ENCODE results near the gene RHBDD1.
"Not testable (repeated sequence)": the region's sequence is repeated elsewhere in the genome, so short reads cannot be mapped to it uniquely, and the experiment has no call there.

DNA sequence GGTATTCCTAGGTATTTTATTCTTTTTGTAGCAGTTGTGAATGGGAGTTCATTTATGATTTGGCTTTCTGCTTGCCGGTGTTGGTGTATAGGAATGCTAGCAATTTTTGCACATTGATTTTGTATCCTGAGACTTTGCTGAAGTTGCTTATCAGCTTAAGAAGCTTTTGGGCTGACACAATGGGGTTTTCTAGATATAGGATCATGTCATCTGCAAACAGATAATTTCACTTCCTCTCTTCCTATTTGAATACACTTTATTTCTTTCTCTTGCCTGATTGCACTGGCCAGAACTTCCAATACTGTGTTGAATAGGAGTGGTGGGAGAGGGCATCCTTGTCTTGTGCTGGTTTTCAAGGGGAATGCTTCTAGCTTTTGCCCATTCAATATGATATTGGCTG lies 7.1 kb downstream of the RHBDD1 start:
- not testable (repeated sequence) for TF ChIP-seq EZH2phosphoT487 (IDR thresholded peaks at IDR 0.05; ENCODE audit: low read depth, severe bottlenecking, unreplicated experiment); EZH2 (IDR thresholded peaks at IDR 0.05; ENCODE audit: borderline replicate concordance)
- TF ChIP-seq, protein P1, sequence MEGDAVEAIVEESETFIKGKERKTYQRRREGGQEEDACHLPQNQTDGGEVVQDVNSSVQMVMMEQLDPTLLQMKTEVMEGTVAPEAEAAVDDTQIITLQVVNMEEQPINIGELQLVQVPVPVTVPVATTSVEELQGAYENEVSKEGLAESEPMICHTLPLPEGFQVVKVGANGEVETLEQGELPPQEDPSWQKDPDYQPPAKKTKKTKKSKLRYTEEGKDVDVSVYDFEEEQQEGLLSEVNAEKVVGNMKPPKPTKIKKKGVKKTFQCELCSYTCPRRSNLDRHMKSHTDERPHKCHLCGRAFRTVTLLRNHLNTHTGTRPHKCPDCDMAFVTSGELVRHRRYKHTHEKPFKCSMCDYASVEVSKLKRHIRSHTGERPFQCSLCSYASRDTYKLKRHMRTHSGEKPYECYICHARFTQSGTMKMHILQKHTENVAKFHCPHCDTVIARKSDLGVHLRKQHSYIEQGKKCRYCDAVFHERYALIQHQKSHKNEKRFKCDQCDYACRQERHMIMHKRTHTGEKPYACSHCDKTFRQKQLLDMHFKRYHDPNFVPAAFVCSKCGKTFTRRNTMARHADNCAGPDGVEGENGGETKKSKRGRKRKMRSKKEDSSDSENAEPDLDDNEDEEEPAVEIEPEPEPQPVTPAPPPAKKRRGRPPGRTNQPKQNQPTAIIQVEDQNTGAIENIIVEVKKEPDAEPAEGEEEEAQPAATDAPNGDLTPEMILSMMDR (IDR thresholded peaks at IDR 0.05; ENCODE audit: poor library complexity) = not testable (repeated sequence)

Measured in hepatocyte (in vitro differentiated cells).